HEK293 (cell line): ENCODE data around the gene AMPD1.

Experiments used
- HOXA7 ChIP-seq: sonication (generic); formaldehyde crosslinking; IDR thresholded peaks from 2 replicates; pipeline ENCODE4 v1.8.1; 2022; ENCODE audit warnings: missing genetic modification reagents, borderline replicate concordance
- SP7 ChIP-seq: fragments of 450-650 bp; formaldehyde crosslinking; IDR thresholded peaks from 2 replicates; pipeline ENCODE4 v1.5.1; 2016; ENCODE audit warnings: missing biosample characterization, missing genetic modification characterization
- ZBTB1 ChIP-seq: fragments of 450-650 bp; formaldehyde crosslinking; IDR thresholded peaks from 2 replicates; pipeline ENCODE4 v1.5.1; 2016; ENCODE audit warnings: missing biosample characterization, missing genetic modification characterization
- ZNF140 ChIP-seq: fragments of 450-650 bp; formaldehyde crosslinking; IDR thresholded peaks from 2 replicates; pipeline ENCODE4 v1.5.1; 2016; ENCODE audit warnings: missing biosample characterization, missing genetic modification characterization
- ZNF266 ChIP-seq: fragments of 450-650 bp; formaldehyde crosslinking; IDR thresholded peaks from 2 replicates; pipeline ENCODE4 v1.5.1; 2016; ENCODE audit warnings: missing biosample characterization, missing genetic modification characterization, low read depth
- ZNF585B ChIP-seq: fragments of 450-650 bp; formaldehyde crosslinking; IDR thresholded peaks from 2 replicates; pipeline ENCODE4 v1.5.1; 2016; ENCODE audit warnings: missing biosample characterization, missing genetic modification characterization
- TF ChIP-seq, protein P1 (sequence below): sonication (generic); formaldehyde crosslinking; IDR thresholded peaks from 2 replicates; pipeline ENCODE4 v1.8.1; 2022; ENCODE audit warnings: mild to moderate bottlenecking, moderate library complexity, missing genetic modification reagents

- TF ChIP-seq ZNF266 (tag by site-specific recombination) (no peak), ZNF585B (no peak), SP7 (tag by site-specific recombination) (no peak), ZBTB1 (tag by site-specific recombination) (no peak), HOXA7 (CRISPR knock-in tag) (no peak), ZNF140 (tag by site-specific recombination) (no peak)
- TF ChIP-seq, protein P1, sequence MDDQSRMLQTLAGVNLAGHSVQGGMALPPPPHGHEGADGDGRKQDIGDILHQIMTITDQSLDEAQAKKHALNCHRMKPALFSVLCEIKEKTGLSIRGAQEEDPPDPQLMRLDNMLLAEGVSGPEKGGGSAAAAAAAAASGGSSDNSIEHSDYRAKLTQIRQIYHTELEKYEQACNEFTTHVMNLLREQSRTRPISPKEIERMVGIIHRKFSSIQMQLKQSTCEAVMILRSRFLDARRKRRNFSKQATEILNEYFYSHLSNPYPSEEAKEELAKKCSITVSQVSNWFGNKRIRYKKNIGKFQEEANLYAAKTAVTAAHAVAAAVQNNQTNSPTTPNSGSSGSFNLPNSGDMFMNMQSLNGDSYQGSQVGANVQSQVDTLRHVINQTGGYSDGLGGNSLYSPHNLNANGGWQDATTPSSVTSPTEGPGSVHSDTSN (CRISPR knock-in tag), result no peak
These were observed 7.4 kb upstream of the AMPD1 start for GRCh38 chr1:114702737-114703136.
